HepG2 (cell line): ENCODE measurements around the gene POLR3E. TPM values are rescaled to one million over a fixed set of nuclear protein-coding genes. Genes with fewer than 3 reads are reported as not detected.

ENCODE experiments used
- ATAC-seq: fragments of 200-7000 bp; cut with Tn5 transposase; 3 replicates; pipeline ENCODE4 v1.9.1; 2020; ENCODE audit warnings: mild to moderate bottlenecking, moderate library complexity
- BruUV-seq: library from RNA; stranded (reverse); fragments of 400-500 nt; replicated peaks from 2 replicates; lab custom pipeline; 2021; lab: Mats Ljungman, UMichigan
- CTCF ChIA-PET: fragments of 300-600 bp; formaldehyde crosslinking; extraction: SDS; loops from one replicate; lab custom pipeline; 2021; ENCODE audit warnings: low total read pairs, inconsistent platforms, low intra/inter-chr PET ratio; lab: Yijun Ruan, JAX
- POLR2A ChIA-PET: fragments of 350-600 bp; sonication (Branson Sonifier 250); formaldehyde crosslinking; loops from one replicate; lab custom pipeline; 2020; ENCODE audit warnings: antibody characterized with exemption, inconsistent platforms; lab: Yijun Ruan, JAX
- DNase-seq: peaks from one replicate; pipeline ENCODE4 v3.0.0-alpha.2; 2015; ENCODE audit warnings: low spot score
- FAIRE-seq: peaks from 3 replicates; lab custom pipeline; 2011; peaks lifted over from hg19 to GRCh38; lab: Jason Lieb, UNC
- H2AFZ ChIP-seq: one replicate; pipeline ENCODE4 v1.6.1; 2011; ENCODE audit warnings: low read length, inconsistent platforms
- H3K27ac ChIP-seq: fragments of 300-600 bp; 3 replicates; pipeline ENCODE4 v1.8.0; 2011; ENCODE audit warnings: mixed run types, mild to moderate bottlenecking, mixed read lengths, low read length, inconsistent platforms; ENCODE audit not compliant: insufficient read depth; ENCODE audit errors: extremely low read length
- H3K27me3 ChIP-seq, 2 experiments: fragments of 200-600 bp in 1 of 2; 2 replicates in 1 of 2; 3 replicates in 1 of 2; pipeline versions ENCODE4 v1.6.0 to v1.8.0; 2011; ENCODE audit warnings: low read length in 2 of 2, mild to moderate bottlenecking in 2 of 2, moderate library complexity in 2 of 2, inconsistent platforms in 1 of 2; ENCODE audit not compliant: insufficient read depth in 2 of 2, control insufficient read depth in 1 of 2
- H3K36me3 ChIP-seq, 2 experiments: fragments of 200-600 bp in 1 of 2; replicated peaks in 1 of 2; 2 replicates in 1 of 2; 3 replicates in 1 of 2; pipeline versions ENCODE4 v1.5.1 to v1.8.0; 2011; ENCODE audit warnings: low read length in 2 of 2, inconsistent platforms in 1 of 2; ENCODE audit not compliant: insufficient read depth in 2 of 2, control insufficient read depth in 1 of 2
- H3K4me1 ChIP-seq: 2 replicates; pipeline ENCODE4 v1.5.1; 2012; ENCODE audit warnings: low read length, inconsistent platforms; ENCODE audit not compliant: insufficient read depth
- H3K4me2 ChIP-seq: 2 replicates; pipeline ENCODE4 v1.6.0; 2011; ENCODE audit warnings: low read depth, low read length, inconsistent platforms
- H3K4me3 ChIP-seq, 3 experiments: fragments of 200-600 bp in 1 of 3; sonication (generic), shearing (Covaris generic) in 1 of 3; replicated peaks in 1 of 3; 2 replicates each; pipeline ENCODE4 v1.5.1; 2011 to 2016; ENCODE audit warnings: low read length in 3 of 3, inconsistent platforms in 2 of 3, low read depth in 2 of 3, mild to moderate bottlenecking in 2 of 3, control low read depth in 1 of 3, mixed read lengths in 1 of 3; ENCODE audit not compliant: insufficient read depth in 1 of 3
- H3K79me2 ChIP-seq: one replicate; pipeline ENCODE4 v1.6.1; 2011; ENCODE audit warnings: low read length, inconsistent platforms; ENCODE audit not compliant: insufficient read depth
- H3K9ac ChIP-seq: 2 replicates; pipeline ENCODE4 v1.6.0; 2011; ENCODE audit warnings: mild to moderate bottlenecking, low read depth, low read length, inconsistent platforms; ENCODE audit not compliant: insufficient read depth
- H3K9me3 ChIP-seq: 2 replicates; pipeline ENCODE4 v1.5.1; 2012; ENCODE audit warnings: mild to moderate bottlenecking, low read length
- H4K20me1 ChIP-seq: 2 replicates; pipeline ENCODE4 v1.6.0; 2011; ENCODE audit warnings: inconsistent platforms, mild to moderate bottlenecking, low read length, moderate library complexity; ENCODE audit not compliant: insufficient read depth
- ARHGAP35 ChIP-seq: sonication (generic); formaldehyde crosslinking; IDR thresholded peaks from 2 replicates; pipeline ENCODE4 v1.9.0; 2022; ENCODE audit warnings: mild to moderate bottlenecking, inconsistent platforms, moderate library complexity, missing genetic modification reagents, borderline replicate concordance
- CAMTA2 ChIP-seq: sonication (generic); formaldehyde crosslinking; IDR thresholded peaks from 2 replicates; pipeline ENCODE4 v1.4.0; 2020; ENCODE audit warnings: mild to moderate bottlenecking, missing genetic modification reagents, borderline replicate concordance
- CREB3 ChIP-seq: sonication (generic); formaldehyde crosslinking; IDR thresholded peaks from 2 replicates; pipeline ENCODE4 v1.5.0; 2020; ENCODE audit warnings: missing genetic modification reagents
- JUNB ChIP-seq: sonication (generic); formaldehyde crosslinking; IDR thresholded peaks from 2 replicates; pipeline ENCODE4 v1.8.0; 2022; ENCODE audit warnings: missing genetic modification reagents, mild to moderate bottlenecking, borderline replicate concordance
- KLF6 ChIP-seq: IDR thresholded peaks from 2 replicates; pipeline ENCODE4 v1.8.0; 2016; ENCODE audit warnings: missing biosample characterization, missing genetic modification reagents
- MLX ChIP-seq: IDR thresholded peaks from 2 replicates; pipeline ENCODE4 v1.6.1; 2016
- ZBTB37 ChIP-seq: sonication (generic); formaldehyde crosslinking; IDR thresholded peaks from 2 replicates; pipeline ENCODE4 v1.4.0; 2020; ENCODE audit warnings: mild to moderate bottlenecking, missing genetic modification reagents
- ZC3H4 ChIP-seq: sonication (generic); formaldehyde crosslinking; IDR thresholded peaks from 2 replicates; pipeline ENCODE4 v1.4.0; 2020; ENCODE audit warnings: missing genetic modification reagents, borderline replicate concordance
- ZFP36L2 ChIP-seq: sonication (generic); formaldehyde crosslinking; IDR thresholded peaks from 2 replicates; pipeline ENCODE4 v1.4.0; 2020; ENCODE audit warnings: missing genetic modification reagents
- ZGPAT ChIP-seq: IDR thresholded peaks from 2 replicates; pipeline ENCODE4 v1.6.1; 2016; ENCODE audit warnings: mild to moderate bottlenecking
- ZNF10 ChIP-seq: sonication (generic); formaldehyde crosslinking; IDR thresholded peaks from 2 replicates; pipeline ENCODE4 v1.4.0; 2020; ENCODE audit warnings: mild to moderate bottlenecking, low read depth, missing genetic modification reagents, borderline replicate concordance
- ZNF280B ChIP-seq: sonication (generic); formaldehyde crosslinking; IDR thresholded peaks from 2 replicates; pipeline ENCODE4 v1.5.0; 2020; ENCODE audit warnings: missing genetic modification reagents, mild to moderate bottlenecking, borderline replicate concordance
- ZNF672 ChIP-seq: sonication (generic); formaldehyde crosslinking; IDR thresholded peaks from 2 replicates; pipeline ENCODE4 v1.8.1; 2022; ENCODE audit warnings: missing genetic modification reagents
- ZNF746 ChIP-seq: sonication (generic); formaldehyde crosslinking; IDR thresholded peaks from 2 replicates; pipeline ENCODE4 v1.8.0; 2022; ENCODE audit warnings: mild to moderate bottlenecking, missing genetic modification reagents
- ZNF775 ChIP-seq: sonication (generic); formaldehyde crosslinking; IDR thresholded peaks from 2 replicates; pipeline ENCODE4 v1.4.0; 2020; ENCODE audit warnings: missing genetic modification reagents, mild to moderate bottlenecking, moderate library complexity, borderline replicate concordance
- WGBS: methylation state at CpG from one replicate; pipeline ENCODE4 v1.1.6; 2017; ENCODE audit warnings: low lambda C conversion rate; 5-methylcytosine and 5-hydroxymethylcytosine counted together
- in situ Hi-C: cut with HindIII; loops from 2 replicates; pipeline ENCODE4 v1.10.0; 2017; ENCODE audit warnings: low pct_unique_long_range_greater_than_20kb; ENCODE audit not compliant: extremely low pct_ligation_motif_present
- intact Hi-C: fragments of 100-400 bp; cut with micrococcal nuclease; formaldehyde crosslinking; loops from one replicate; pipeline ENCODE4 v1.10.0; 2022; ENCODE audit not compliant: unreplicated experiment
- polyA plus RNA-seq, 8 experiments: library from polyadenylated mRNA; depleted of rRNA in 3 of 8; stranded (reverse) in 7 of 8; unstranded in 1 of 8; fragments of >200 nt; fragmentation: Illumina TruSeq in 4 of 8; extraction: Trizol in 4 of 8; gene quantifications; 2 replicates each; pipeline versions ENCODE4 v1.2.1 to v1.2.3, GENCODE V29; 2011 to 2016; ENCODE audit warnings: low read depth in 4 of 8, missing spikeins in 1 of 8, mixed read lengths in 1 of 8; ENCODE audit not compliant: insufficient read depth in 1 of 8
- total RNA-seq, 5 experiments: library from RNA; depleted of rRNA; stranded (reverse); fragments of >200 nt; fragmentation: Illumina TruSeq; extraction: Trizol; gene quantifications; 2 replicates each; pipeline ENCODE4 v1.2.3, GENCODE V29; 2016; ENCODE audit warnings: low read depth in 1 of 5

POLR3E gene
- total and polyA plus RNA-seq, 2 of the 13 experiments (the other 11 are each of a cell fraction or from before 2014, with no cell fraction given), result 135 to 262 TPM

GRCh38 chr16:22353191-22353919, 56.1 kb downstream of the POLR3E start (continued):
- no peak for TF ChIP-seq CREB3 (CRISPR knock-in tag)
- TF ChIP-seq ZC3H4 (CRISPR knock-in tag), result no peak
- TF ChIP-seq ZGPAT (CRISPR knock-in tag), result no peak

GRCh38 chr16:22353933-22354541, 56.8 kb downstream of the POLR3E start:
- Histone ChIP-seq H3K4me3 (peak overlapping the region in 1 of 3 experiments; percentile 6; a peak in 1 of 6 replicates), H3K4me1 (peaks cover 43% of the 10 kb centered on the region), H3K36me3 (peaks cover 19 to 66% of the 10 kb centered on the region in 2 experiments), H3K27ac (peak overlapping the region; percentile 57), H4K20me1 (peaks cover 52% of the 10 kb centered on the region), H3K4me2 (peak overlapping the region; percentile 59), H2AFZ (no peak overlapping the region), H3K9me3 (no peaks in the 10 kb centered on the region), H3K27me3 (no peaks in the 10 kb centered on the region), H3K9ac (no peak overlapping the region), H3K79me2 (peaks cover 60% of the 10 kb centered on the region)
- intact Hi-C loops, result loop anchor here (2.0 kb wide), 1 partner anchor 17 kb away; no protein-coding TSS in a partner anchor
- WGBS, result 6% methylated on average over 5 of the region's 5 CpGs
- in situ Hi-C loops, result no loop called here
- peak; percentile 78 for DNase-seq
- CTCF ChIA-PET, result no interaction called here
- peak; percentile 55 for FAIRE-seq
- peak; percentile 91 for ATAC-seq
- POLR2A ChIA-PET, result interaction anchor here (0.6 to 3.0 kb wide), 11 partner anchors 13 to 163 kb away, joined by 3 to 27 read pairs (median 6); partner anchors contain the start of gene CDR2
- no TSS peak for BruUV-seq
- TF ChIP-seq ARHGAP35 (CRISPR knock-in tag), result no peak
- no peak for TF ChIP-seq ZFP36L2 (CRISPR knock-in tag)
- no peak for TF ChIP-seq CAMTA2 (CRISPR knock-in tag)
- no peak for TF ChIP-seq ZNF10 (CRISPR knock-in tag)
- TF ChIP-seq ZNF672, result no peak
- no peak for TF ChIP-seq ZBTB37 (CRISPR knock-in tag)
- TF ChIP-seq ZNF775 (CRISPR knock-in tag), result no peak
- TF ChIP-seq ZNF746, result no peak
- no peak for TF ChIP-seq KLF6 (CRISPR knock-in tag)
- no peak for TF ChIP-seq JUNB (CRISPR knock-in tag)
- TF ChIP-seq ZNF280B (CRISPR knock-in tag), result no peak
- TF ChIP-seq MLX (CRISPR knock-in tag), result no peak
